Activated B cell treated with CpG ODN at 0.5 μM for 24 hours (primary cell): ENCODE results near the gene GTF3C4. TPM values are rescaled to one million over a fixed set of nuclear protein-coding genes. Genes with fewer than 3 reads are reported as not detected.

Experiments
- ATAC-seq: fragments of 200-7000 bp; cut with Tn5 transposase; one replicate; pipeline ENCODE4 v1.10.0; 2021; ENCODE audit warnings: low read depth, mild to moderate bottlenecking, moderate library complexity
- CTCF ChIA-PET: fragments of 350-600 bp; sonication (Branson Sonifier 250); formaldehyde crosslinking; loops from one replicate; lab custom pipeline; 2021; ENCODE audit warnings: antibody characterized with exemption; lab: Charles Lee
- POLR2A ChIA-PET: fragments of 350-600 bp; sonication (Branson Sonifier 250); formaldehyde crosslinking; loops from one replicate; lab custom pipeline; 2021; ENCODE audit warnings: antibody characterized with exemption; lab: Charles Lee
- DNase-seq: peaks from one replicate; pipeline ENCODE4 v3.0.0; 2022
- H3K27ac Mint-ChIP-seq: one replicate; pipeline ENCODE4 v1.8.0; 2020; ENCODE audit warnings: mixed read lengths
- H3K27me3 Mint-ChIP-seq: one replicate; pipeline ENCODE4 v1.8.0; 2021; ENCODE audit warnings: mixed read lengths
- H3K36me3 Mint-ChIP-seq: one replicate; pipeline ENCODE4 v1.8.0; 2021; ENCODE audit warnings: low read depth, mixed read lengths
- H3K4me1 Mint-ChIP-seq: one replicate; pipeline ENCODE4 v1.8.0; 2021; ENCODE audit warnings: mixed read lengths
- H3K4me3 Mint-ChIP-seq: one replicate; pipeline ENCODE4 v1.8.0; 2020; ENCODE audit warnings: mild to moderate bottlenecking, mixed read lengths
- H3K9me3 Mint-ChIP-seq: one replicate; pipeline ENCODE4 v1.8.0; 2020; ENCODE audit warnings: mixed read lengths
- intact Hi-C: fragments of 100-400 bp; cut with micrococcal nuclease; formaldehyde crosslinking; loops from one replicate; pipeline ENCODE4 v1.15.1; 2024
- total RNA-seq: library from RNA; stranded (reverse); gene quantifications from 2 replicates; pipeline ENCODE4 v1.2.3, GENCODE V29; 2022
- TF ChIP-seq, protein P1 (sequence below): fragments of 200-600 bp; IDR thresholded peaks from one replicate; pipeline ENCODE4 v1.8.0; 2022; ENCODE audit warnings: antibody characterized with exemption, mild to moderate bottlenecking

The GTF3C4 gene
- total RNA-seq, 1 donor from 2014 or later: 16.1 TPM

DNA sequence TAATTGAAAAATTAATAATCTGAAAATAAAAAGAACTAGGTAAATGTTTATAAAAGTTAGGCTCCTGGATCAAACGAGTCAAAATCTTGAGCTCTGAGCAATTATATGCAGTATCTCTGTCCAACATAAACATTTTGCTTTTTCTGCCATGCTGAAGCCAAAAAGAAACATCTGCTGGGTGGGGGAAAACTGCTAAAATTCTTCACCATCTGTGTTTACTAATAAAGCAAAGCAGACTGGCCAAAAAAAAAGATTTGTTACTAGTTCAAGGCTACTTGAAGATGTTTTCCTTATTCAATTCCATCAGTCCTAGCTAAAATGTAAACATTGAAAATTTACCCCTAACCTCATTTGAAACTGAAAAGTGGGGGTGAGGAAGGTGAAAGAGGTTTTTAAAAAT, 29.7 kb downstream of the GTF3C4 start:
- ChIA-PET CTCF (no interaction called here), POLR2A (interaction anchor here (0.6 kb wide), 1 partner anchor 51 kb away, joined by 3 read pairs; no protein-coding TSS in a partner anchor)
- Mint-ChIP-seq H3K27ac (no peak overlapping the region), H3K36me3 (no peaks in the 10 kb centered on the region), H3K4me3 (no peak overlapping the region), H3K4me1 (no peaks in the 10 kb centered on the region), H3K9me3 (peaks cover 23% of the 10 kb centered on the region), H3K27me3 (peaks cover 6% of the 10 kb centered on the region)
- no peak for DNase-seq
- no peak for ATAC-seq
- intact Hi-C loops: no loop called here
- TF ChIP-seq, protein P1, sequence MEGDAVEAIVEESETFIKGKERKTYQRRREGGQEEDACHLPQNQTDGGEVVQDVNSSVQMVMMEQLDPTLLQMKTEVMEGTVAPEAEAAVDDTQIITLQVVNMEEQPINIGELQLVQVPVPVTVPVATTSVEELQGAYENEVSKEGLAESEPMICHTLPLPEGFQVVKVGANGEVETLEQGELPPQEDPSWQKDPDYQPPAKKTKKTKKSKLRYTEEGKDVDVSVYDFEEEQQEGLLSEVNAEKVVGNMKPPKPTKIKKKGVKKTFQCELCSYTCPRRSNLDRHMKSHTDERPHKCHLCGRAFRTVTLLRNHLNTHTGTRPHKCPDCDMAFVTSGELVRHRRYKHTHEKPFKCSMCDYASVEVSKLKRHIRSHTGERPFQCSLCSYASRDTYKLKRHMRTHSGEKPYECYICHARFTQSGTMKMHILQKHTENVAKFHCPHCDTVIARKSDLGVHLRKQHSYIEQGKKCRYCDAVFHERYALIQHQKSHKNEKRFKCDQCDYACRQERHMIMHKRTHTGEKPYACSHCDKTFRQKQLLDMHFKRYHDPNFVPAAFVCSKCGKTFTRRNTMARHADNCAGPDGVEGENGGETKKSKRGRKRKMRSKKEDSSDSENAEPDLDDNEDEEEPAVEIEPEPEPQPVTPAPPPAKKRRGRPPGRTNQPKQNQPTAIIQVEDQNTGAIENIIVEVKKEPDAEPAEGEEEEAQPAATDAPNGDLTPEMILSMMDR: no peak

DNA sequence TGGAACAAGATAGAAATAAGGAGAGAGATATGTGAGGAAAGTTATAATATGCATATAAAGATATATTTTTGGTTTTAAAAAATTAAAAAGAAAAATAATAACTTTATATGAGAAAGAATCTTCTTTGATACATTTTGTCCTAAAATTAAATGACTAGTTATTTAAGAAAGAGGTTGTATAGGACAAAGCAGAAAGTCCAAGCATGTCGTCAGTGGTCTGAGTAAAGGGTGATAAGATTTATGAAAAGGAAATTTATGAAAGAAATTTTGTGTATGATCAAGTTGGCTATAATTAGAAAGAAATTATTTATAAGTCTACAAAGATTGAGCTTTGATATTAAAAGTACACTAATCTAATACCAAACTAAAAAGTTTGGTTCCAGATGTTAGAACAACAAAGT, 32.0 kb downstream of the GTF3C4 start:
- TF ChIP-seq, protein P1: no peak
- ChIA-PET POLR2A (no interaction called here), CTCF (no interaction called here)
- Mint-ChIP-seq H3K27ac (no peak overlapping the region), H3K9me3 (peaks cover 13% of the 10 kb centered on the region), H3K36me3 (no peaks in the 10 kb centered on the region), H3K27me3 (peaks cover 9% of the 10 kb centered on the region), H3K4me3 (no peak overlapping the region), H3K4me1 (no peaks in the 10 kb centered on the region)
- DNase-seq (no peak), ATAC-seq (no peak)
- intact Hi-C loops: no loop called here

DNA sequence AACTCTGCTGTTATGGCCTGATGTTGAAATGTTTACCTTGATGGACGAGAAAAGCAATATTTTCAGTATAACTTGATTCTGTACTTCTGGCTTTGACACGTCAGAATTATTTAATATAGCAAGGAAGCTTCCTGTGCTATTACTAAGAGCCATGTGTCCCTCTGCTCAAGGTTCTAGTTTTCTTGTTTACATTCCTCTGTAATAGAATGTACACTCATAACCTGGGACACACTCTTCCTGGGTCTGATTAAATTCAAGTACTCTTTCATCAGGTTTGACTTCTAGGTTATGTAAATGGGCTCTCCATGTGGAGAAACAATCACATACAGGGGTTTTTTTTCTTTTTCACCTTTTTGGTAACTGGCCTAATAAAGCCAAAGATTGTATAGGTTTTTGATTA, 33.1 kb downstream of the GTF3C4 start:
- intact Hi-C loops: no loop called here
- CTCF ChIA-PET: no interaction called here
- DNase-seq (no peak), ATAC-seq (no peak)
- TF ChIP-seq, protein P1: no peak
- H3K27ac Mint-ChIP-seq: no peak overlapping the region
- H3K9me3 Mint-ChIP-seq: peaks cover 3% of the 10 kb centered on the region
- H3K27me3 Mint-ChIP-seq: peaks cover 8% of the 10 kb centered on the region
- no peaks in the 10 kb centered on the region for H3K36me3 Mint-ChIP-seq
- H3K4me3 Mint-ChIP-seq: no peak overlapping the region
- POLR2A ChIA-PET: no interaction called here
- no peaks in the 10 kb centered on the region for H3K4me1 Mint-ChIP-seq

DNA sequence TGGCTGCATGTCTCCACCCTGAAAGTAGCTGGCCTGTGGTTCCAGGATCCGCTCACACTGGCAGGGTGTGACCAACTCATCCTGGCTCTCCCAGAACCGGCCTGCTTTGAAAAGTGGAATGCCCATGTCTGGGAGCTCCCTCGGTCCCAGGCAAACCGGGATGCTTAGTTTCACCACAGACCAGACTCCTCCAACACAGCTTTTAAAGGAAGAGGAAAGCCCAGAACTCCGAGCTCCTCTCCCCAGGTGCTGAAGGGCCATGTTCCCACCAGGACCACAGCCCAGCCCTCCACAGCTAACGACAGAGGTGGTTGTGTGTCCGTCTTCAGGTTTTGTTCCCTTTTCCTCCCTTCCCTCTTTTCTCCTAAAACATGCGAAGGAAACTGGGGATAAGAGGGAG, 38.0 kb downstream of the GTF3C4 start:
- DNase-seq: no peak
- Mint-ChIP-seq H3K4me3 (no peak overlapping the region), H3K4me1 (no peaks in the 10 kb centered on the region), H3K9me3 (no peaks in the 10 kb centered on the region), H3K27me3 (peaks cover 4% of the 10 kb centered on the region), H3K36me3 (no peaks in the 10 kb centered on the region), H3K27ac (no peak overlapping the region)
- TF ChIP-seq, protein P1: no peak
- no peak for ATAC-seq
- intact Hi-C loops: no loop called here
- CTCF ChIA-PET: interaction anchor here (0.6 kb wide), 1 partner anchor 239 kb away, joined by 3 read pairs; no protein-coding TSS in a partner anchor
- POLR2A ChIA-PET: interaction anchor here (0.7 kb wide), 1 partner anchor 101 kb away, joined by 6 read pairs; no protein-coding TSS in a partner anchor

DNA sequence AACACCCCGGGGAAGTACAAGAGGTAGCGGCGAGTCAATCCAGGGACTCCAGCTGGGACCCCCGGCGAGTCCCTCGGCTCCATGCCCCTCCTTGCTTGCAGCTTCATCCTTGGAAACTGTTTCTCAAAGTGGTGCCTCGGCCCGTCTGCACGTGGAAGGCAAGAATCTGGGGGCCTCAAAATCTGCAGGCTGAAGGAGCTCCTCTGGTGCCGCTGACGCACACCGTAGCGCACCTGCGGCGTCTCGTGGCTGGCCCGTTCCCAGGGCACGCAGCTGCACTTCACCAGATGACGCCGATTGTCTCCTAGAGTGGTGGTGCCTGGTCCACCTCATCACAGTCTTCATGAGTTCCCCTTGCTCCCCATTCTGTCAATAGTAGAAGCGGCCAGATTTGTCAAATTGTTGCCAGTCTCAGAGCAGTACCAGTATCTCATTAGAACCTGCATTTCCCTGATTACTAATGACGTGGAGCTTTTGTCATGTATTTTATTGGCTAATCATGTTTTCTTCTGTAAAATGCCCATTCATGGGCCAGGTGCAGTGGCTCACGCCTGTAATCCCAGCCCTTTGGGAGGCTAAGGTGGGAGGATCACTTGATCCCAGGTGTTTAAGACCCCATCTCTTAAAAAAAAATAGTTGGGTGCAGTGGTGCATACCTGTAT, 38.6 kb downstream of the GTF3C4 start:
- CTCF ChIA-PET: no interaction called here
- DNase-seq (no peak), ATAC-seq (no peak)
- H3K4me3 Mint-ChIP-seq: no peak overlapping the region
- H3K27ac Mint-ChIP-seq: no peak overlapping the region
- H3K27me3 Mint-ChIP-seq: peaks cover 3% of the 10 kb centered on the region
- H3K9me3 Mint-ChIP-seq: no peaks in the 10 kb centered on the region
- TF ChIP-seq, protein P1: no peak
- POLR2A ChIA-PET: no interaction called here
- intact Hi-C loops: no loop called here
- H3K36me3 Mint-ChIP-seq: no peaks in the 10 kb centered on the region
- H3K4me1 Mint-ChIP-seq: no peaks in the 10 kb centered on the region
